Lung (tissue), 12 donors: Measurements from ENCODE around the gene HLA-DMA. TPM values are rescaled to one million over a fixed set of nuclear protein-coding genes. Genes with fewer than 3 reads are reported as not detected.

ENCODE experiments used
- ATAC-seq: fragments of 200-7000 bp; cut with Tn5 transposase; one replicate; pipeline ENCODE4 v1.9.1; 2020; ENCODE audit warnings: moderate number of reproducible peaks; ENCODE audit not compliant: insufficient read depth, low FRiP score
- DNase-seq, 3 donors: peaks; one replicate each; pipeline ENCODE4 v3.0.0-alpha.2; 2013 to 2017
- H3K27ac ChIP-seq, 2 donors: one replicate each; pipeline ENCODE4 v1.5.1; 2013; ENCODE audit warnings: mild to moderate bottlenecking in 2 of 2, moderate library complexity in 2 of 2, control low read depth in 1 of 2, inconsistent platforms in 1 of 2, low read depth in 1 of 2, low read length in 1 of 2
- H3K27me3 ChIP-seq, 3 donors: one replicate each; pipeline ENCODE4 v1.5.1; 2013; ENCODE audit warnings: low read length in 2 of 3; ENCODE audit not compliant: control insufficient read depth in 3 of 3, insufficient read depth in 3 of 3
- H3K36me3 ChIP-seq, 4 donors: one replicate each; pipeline ENCODE4 v1.5.1; 2013; ENCODE audit warnings: low read length in 4 of 4, mild to moderate bottlenecking in 1 of 4, moderate library complexity in 1 of 4; ENCODE audit not compliant: control insufficient read depth in 4 of 4, insufficient read depth in 4 of 4
- H3K4me1 ChIP-seq, 5 donors: one replicate each; pipeline ENCODE4 v1.5.1; 2013; ENCODE audit warnings: low read length in 5 of 5, mild to moderate bottlenecking in 2 of 5, moderate library complexity in 1 of 5; ENCODE audit not compliant: control insufficient read depth in 5 of 5, insufficient read depth in 5 of 5
- H3K4me3 ChIP-seq: one replicate; pipeline ENCODE4 v1.5.1; 2013; ENCODE audit warnings: mild to moderate bottlenecking, control low read depth, moderate library complexity
- H3K9ac ChIP-seq, 2 donors: one replicate each; pipeline ENCODE4 v1.5.1; 2013; ENCODE audit warnings: low read length in 2 of 2, control low read depth in 1 of 2; ENCODE audit not compliant: insufficient read depth in 1 of 2
- H3K9me3 ChIP-seq, 4 donors: one replicate each; pipeline ENCODE4 v1.5.1; 2013; ENCODE audit warnings: low read length in 3 of 4, mild to moderate bottlenecking in 1 of 4, moderate library complexity in 1 of 4; ENCODE audit not compliant: control insufficient read depth in 4 of 4, insufficient read depth in 3 of 4
- WGBS, 2 donors: extraction: QIAGEN DNeasy Blood & Tissue Kit; methylation state at CpG; one replicate each; pipeline ENCODE4 v1.1.7; 2013; 5-methylcytosine and 5-hydroxymethylcytosine counted together
- polyA plus RNA-seq, 2 donors: library from polyadenylated mRNA; stranded (reverse); fragments of 200-250 nt; gene quantifications; one replicate each; pipeline ENCODE4 v1.2.1, GENCODE V29; 2013
- total RNA-seq, 2 donors: library from RNA; depleted of rRNA in 1 of 2; stranded (reverse); fragments of >200 nt in 1 of 2; gene quantifications; one replicate each; pipeline ENCODE4 v1.2.1, GENCODE V29; 2014 to 2021
- TF ChIP-seq, protein P1 (sequence below): IDR thresholded peaks from 2 replicates; pipeline ENCODE4 v1.5.1; 2012; ENCODE audit warnings: mild to moderate bottlenecking; ENCODE audit errors: control extremely low read depth, extremely low read depth
- donor health status: control.
- donor health status: control.
- donor health status: Bipolar disorder and iron deficiency.
- donor health status: healthy.
- donor health status: DM: yes; HTN: yes; CAD: no.

HLA-DMA gene
- total and polyA plus RNA-seq, 4 donors = 76.8 to 240 (median 118) TPM

DNA sequence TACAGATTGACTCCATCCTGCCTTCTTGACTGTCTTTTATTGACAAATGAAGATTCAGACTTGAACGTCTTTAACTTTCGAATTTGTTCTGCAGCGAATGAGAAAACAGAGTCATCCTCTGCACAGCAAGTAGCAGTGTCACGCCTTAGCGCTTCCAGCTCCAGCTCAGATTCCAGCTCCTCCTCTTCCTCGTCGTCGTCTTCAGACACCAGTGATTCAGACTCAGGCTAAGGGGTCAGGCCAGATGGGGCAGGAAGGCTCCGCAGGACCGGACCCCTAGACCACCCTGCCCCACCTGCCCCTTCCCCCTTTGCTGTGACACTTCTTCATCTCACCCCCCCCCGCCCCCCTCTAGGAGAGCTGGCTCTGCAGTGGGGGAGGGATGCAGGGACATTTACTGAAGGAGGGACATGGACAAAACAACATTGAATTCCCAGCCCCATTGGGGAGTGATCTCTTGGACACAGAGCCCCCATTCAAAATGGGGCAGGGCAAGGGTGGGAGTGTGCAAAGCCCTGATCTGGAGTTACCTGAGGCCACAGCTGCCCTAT is 27.7 kb upstream of the HLA-DMA start:
- peaks cover 0 to 14% (median 5%) of the 10 kb centered on the region in 5 donors for H3K4me1 ChIP-seq
- H3K9ac ChIP-seq = no peak overlapping the region
- ATAC-seq (no peak), DNase-seq (no peak)
- H3K9me3 ChIP-seq = no peaks in the 10 kb centered on the region
- no peak overlapping the region for H3K27ac ChIP-seq
- WGBS, 2 donors = 75 to 80% methylated on average over 11 of the region's 11 CpGs
- no peak overlapping the region for H3K4me3 ChIP-seq
- H3K36me3 ChIP-seq = peaks cover 44 to 57% (median 55%) of the 10 kb centered on the region in 4 donors
- TF ChIP-seq, protein P1, sequence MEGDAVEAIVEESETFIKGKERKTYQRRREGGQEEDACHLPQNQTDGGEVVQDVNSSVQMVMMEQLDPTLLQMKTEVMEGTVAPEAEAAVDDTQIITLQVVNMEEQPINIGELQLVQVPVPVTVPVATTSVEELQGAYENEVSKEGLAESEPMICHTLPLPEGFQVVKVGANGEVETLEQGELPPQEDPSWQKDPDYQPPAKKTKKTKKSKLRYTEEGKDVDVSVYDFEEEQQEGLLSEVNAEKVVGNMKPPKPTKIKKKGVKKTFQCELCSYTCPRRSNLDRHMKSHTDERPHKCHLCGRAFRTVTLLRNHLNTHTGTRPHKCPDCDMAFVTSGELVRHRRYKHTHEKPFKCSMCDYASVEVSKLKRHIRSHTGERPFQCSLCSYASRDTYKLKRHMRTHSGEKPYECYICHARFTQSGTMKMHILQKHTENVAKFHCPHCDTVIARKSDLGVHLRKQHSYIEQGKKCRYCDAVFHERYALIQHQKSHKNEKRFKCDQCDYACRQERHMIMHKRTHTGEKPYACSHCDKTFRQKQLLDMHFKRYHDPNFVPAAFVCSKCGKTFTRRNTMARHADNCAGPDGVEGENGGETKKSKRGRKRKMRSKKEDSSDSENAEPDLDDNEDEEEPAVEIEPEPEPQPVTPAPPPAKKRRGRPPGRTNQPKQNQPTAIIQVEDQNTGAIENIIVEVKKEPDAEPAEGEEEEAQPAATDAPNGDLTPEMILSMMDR = no peak
- no peaks in the 10 kb centered on the region for H3K27me3 ChIP-seq

DNA sequence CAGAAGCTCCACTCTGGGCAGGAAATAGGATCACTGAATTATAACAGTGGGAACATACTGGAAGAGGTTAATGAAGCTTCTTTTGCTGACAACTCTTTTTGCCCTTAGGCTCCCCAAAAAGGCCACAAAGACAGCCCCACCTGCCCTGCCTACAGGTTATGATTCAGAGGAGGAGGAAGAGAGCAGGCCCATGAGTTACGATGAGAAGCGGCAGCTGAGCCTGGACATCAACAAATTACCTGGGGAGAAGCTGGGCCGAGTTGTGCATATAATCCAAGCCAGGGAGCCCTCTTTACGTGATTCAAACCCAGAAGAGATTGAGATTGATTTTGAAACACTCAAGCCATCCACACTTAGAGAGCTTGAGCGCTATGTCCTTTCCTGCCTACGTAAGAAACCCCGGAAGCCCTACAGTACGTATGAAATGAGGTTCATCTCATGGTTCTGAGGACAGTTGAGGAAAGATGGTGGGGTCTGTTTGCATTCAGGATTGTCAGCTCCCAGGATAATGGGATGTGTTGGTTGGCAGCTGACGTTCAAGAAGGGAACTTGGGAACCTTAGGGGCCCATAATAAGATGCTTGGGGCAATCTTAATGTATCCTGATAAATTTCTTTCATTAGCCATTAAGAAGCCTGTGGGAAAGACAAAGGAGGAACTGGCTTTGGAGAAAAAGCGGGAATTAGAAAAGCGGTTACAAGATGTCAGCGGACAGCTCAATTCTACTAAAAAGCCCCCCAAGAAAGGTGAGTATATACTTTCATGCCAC is 27.0 kb upstream of the HLA-DMA start:
- no peak overlapping the region for H3K9ac ChIP-seq
- no peaks in the 10 kb centered on the region for H3K27me3 ChIP-seq
- TF ChIP-seq, protein P1 = no peak
- no peak overlapping the region for H3K27ac ChIP-seq
- ATAC-seq (no peak), DNase-seq (no peak)
- H3K4me1 ChIP-seq = peaks cover 0 to 19% (median 5%) of the 10 kb centered on the region in 5 donors
- no peak overlapping the region for H3K4me3 ChIP-seq
- H3K36me3 ChIP-seq = peaks cover 45 to 61% (median 59%) of the 10 kb centered on the region in 4 donors
- 83 to 93% methylated on average over 12 of the region's 12 CpGs for WGBS, 2 donors
- no peaks in the 10 kb centered on the region for H3K9me3 ChIP-seq

DNA sequence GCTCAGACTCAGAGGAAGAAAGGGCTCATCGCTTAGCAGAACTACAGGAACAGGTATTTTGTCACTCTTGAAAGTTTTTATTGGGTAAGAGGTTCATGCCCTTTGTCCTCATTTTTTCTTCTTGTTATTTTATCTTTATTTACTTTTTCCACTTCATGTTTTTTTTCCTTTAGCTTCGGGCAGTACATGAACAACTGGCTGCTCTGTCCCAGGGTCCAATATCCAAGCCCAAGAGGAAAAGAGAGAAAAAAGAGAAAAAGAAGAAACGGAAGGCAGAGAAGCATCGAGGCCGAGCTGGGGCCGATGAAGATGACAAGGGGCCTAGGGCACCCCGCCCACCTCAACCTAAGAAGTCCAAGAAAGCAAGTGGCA is 25.0 kb upstream of the HLA-DMA start:
- Histone ChIP-seq H3K9ac (no peak overlapping the region), H3K36me3 (peaks cover 56 to 79% (median 69%) of the 10 kb centered on the region in 4 donors), H3K4me1 (peaks cover 0 to 24% (median 5%) of the 10 kb centered on the region in 5 donors), H3K9me3 (no peaks in the 10 kb centered on the region), H3K4me3 (no peak overlapping the region), H3K27ac (no peak overlapping the region), H3K27me3 (no peaks in the 10 kb centered on the region)
- ATAC-seq (no peak), DNase-seq (no peak)
- 63 to 73% methylated on average over 7 of the region's 7 CpGs for WGBS, 2 donors
- TF ChIP-seq, protein P1 = no peak
